Measurements from ENCODE around the gene ABCB6.

The ABCB6 gene

DNA sequence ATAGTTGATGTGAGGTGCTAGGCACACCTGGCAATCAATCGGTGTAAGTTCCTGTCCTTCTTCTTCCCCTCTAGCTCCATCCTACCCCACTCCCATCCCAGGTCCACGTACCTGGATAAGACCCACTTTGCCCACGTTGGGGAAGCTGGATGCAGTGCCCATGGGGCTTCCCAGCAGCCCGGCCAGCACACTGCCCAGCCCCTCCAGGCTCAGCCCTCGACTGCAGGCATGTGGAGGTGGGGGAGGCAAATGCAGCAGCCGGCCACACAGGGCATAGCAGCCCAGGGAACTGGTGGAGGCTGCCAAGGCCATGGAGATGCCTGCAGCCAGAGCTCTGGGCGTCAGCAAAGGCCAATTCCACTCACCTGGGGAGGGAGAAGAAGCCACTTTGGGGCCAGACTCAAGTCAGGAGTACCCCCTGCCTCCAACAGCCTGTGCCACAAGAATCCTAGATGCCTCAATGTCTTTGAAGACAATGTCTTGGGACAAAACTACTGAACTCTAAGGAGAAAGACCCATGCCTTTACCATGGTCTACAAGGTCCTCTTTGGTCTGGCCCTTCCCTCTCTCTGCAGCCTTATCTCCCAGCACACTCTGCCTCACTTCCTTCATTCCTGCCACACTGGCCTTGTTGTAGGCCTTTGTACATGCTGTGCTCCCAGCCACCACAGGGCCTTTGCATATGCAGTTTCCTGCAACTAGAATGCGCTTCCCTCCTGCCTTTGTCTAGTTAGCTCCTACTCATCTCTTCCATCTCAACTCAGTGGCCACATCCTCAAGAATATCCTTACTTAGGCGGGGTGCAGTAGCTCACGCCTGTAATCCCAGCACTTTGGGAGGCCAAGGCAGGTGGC is 53.5 kb downstream of the ABCB6 start:
- no peak for DNase-seq

DNA sequence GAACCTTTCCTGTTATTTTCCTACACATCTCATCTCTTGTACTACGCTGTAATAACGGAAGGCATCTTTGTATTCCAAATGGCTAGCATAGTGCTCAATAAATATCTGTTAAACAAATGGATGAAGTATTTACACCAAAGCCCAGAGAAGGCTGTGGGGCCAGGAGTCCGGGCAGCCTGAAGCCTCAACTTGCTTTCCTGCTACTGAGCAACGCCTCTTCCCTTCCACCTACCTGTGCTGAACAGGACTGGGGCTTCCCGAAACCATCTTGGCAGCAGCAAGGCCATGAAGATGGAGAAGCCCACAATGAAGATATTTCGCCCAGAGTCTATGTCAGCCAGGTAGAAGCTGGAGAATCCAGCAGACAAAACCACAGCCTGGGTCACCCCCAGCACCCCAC is 55.6 kb downstream of the ABCB6 start:
- DNase-seq: no peak

- DNase-seq: no peak
These were observed 57.7 kb downstream of the ABCB6 start for GRCh38 chr2:219161097-219161496.

- peak; percentile 94 for DNase-seq
These were observed 58.4 kb downstream of the ABCB6 start, which contains the start of gene NHEJ1 for GRCh38 chr2:219160186-219161017. TSS of gene NHEJ1 (minus strand) at chr2:219160815. CDS start at chr2:219158362, 2,453 bp downstream.
